Esophagus squamous epithelium (tissue), 4 donors: Measurements from ENCODE around the gene VAV3.

Source experiments
- POLR2A ChIP-seq, 4 donors: fragments of 450-650 bp; IDR thresholded peaks; one replicate each; pipeline ENCODE4 v1.6.1; 2017; ENCODE audit warnings: antibody characterized with exemption in 4 of 4, mild to moderate bottlenecking in 4 of 4, moderate library complexity in 3 of 4
- TF ChIP-seq, protein P1 (sequence below), 6 experiments: fragments of 450-650 bp in 4 of 6; fragments of 200-600 bp in 2 of 6; sonication (generic) in 2 of 6; IDR thresholded peaks; one replicate each; pipeline ENCODE4 v1.5.1; 2016 to 2019; ENCODE audit warnings: antibody characterized with exemption in 6 of 6, mild to moderate bottlenecking in 4 of 6, moderate library complexity in 4 of 6

DNA sequence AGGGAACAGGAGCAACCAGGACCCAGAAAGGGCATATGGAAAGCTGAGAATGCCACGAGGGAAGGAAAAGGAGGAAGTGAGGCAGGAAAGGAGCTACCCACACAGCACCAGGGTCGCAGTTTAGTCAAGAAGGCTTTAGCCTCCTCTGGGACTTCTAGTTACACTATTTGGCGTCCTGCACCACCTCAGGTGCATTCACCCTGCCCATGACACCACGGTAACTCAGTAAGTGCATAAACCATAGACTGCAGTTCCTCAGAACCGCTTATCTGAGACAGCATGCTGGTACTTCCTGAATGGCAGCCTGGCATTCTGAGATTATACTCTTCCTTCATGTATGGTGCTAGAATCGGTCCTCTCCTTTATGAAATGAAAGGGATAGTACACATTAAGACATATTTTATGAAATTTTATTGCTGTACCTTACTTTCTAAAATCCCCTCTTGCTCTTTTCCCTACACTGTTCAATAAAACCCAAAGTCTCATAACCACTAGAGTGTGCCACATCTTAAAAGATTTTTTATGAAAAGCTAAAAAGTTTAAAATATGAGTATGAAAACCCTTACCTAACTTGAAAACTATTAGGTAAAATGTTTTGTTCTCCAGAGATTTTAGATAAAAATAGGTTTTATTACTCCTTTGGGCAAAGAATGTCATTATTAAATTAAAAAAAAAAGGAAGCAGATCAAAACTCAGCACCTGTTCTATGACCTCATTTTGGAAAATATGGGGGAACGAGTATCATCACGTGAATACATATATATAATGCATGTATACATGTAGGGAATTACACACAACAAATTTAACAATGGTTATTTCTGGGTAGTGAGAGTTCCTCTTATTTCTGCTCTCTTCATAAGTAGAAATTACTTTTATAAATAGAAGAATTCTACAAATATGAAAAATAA, 67.3 kb downstream of the VAV3 start:
- TF ChIP-seq, protein P1, sequence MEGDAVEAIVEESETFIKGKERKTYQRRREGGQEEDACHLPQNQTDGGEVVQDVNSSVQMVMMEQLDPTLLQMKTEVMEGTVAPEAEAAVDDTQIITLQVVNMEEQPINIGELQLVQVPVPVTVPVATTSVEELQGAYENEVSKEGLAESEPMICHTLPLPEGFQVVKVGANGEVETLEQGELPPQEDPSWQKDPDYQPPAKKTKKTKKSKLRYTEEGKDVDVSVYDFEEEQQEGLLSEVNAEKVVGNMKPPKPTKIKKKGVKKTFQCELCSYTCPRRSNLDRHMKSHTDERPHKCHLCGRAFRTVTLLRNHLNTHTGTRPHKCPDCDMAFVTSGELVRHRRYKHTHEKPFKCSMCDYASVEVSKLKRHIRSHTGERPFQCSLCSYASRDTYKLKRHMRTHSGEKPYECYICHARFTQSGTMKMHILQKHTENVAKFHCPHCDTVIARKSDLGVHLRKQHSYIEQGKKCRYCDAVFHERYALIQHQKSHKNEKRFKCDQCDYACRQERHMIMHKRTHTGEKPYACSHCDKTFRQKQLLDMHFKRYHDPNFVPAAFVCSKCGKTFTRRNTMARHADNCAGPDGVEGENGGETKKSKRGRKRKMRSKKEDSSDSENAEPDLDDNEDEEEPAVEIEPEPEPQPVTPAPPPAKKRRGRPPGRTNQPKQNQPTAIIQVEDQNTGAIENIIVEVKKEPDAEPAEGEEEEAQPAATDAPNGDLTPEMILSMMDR (IDR thresholded peaks at IDR 0.05): no peak
- no peak for TF ChIP-seq POLR2A (IDR thresholded peaks at IDR 0.05)
